Body of pancreas (tissue), 4 donors: Measurements from ENCODE around the gene COMT. TPM values are rescaled to one million over a fixed set of nuclear protein-coding genes. Genes with fewer than 3 reads are reported as not detected.

Source experiments
- ATAC-seq: fragments of 150-250 bp; one replicate; pipeline ENCODE4 v1.9.1; 2016
- DNase-seq, 4 donors: peaks; one replicate each; pipeline ENCODE4 v3.0.0-alpha.2; 2019
- H3K27ac ChIP-seq, 4 donors: fragments of 200-600 bp; sonication (generic); 1 replicate in 3 of 4; 2 replicates in 1 of 4; pipeline versions ENCODE4 v1.5.1 to v1.6.1; 2016 to 2019; ENCODE audit warnings: mild to moderate bottlenecking in 1 of 4, mixed read lengths in 1 of 4, moderate library complexity in 1 of 4
- H3K27me3 ChIP-seq, 2 donors: fragments of 200-600 bp; sonication (generic); one replicate each; pipeline ENCODE4 v1.6.0; 2016; ENCODE audit warnings: mild to moderate bottlenecking in 1 of 2
- H3K36me3 ChIP-seq, 2 donors: fragments of 200-600 bp; sonication (generic); replicated peaks in 1 of 2; 2 replicates each; pipeline ENCODE4 v1.5.1; 2016; ENCODE audit warnings: low read depth in 2 of 2; ENCODE audit not compliant: insufficient read depth in 1 of 2
- H3K4me1 ChIP-seq: fragments of 200-600 bp; sonication (generic); one replicate; pipeline ENCODE4 v1.6.0; 2016
- H3K4me3 ChIP-seq, 2 donors: fragments of 200-600 bp; sonication (generic); 1 replicate in 1 of 2; 2 replicates in 1 of 2; pipeline ENCODE4 v1.5.1; 2016 to 2019
- H3K9me3 ChIP-seq, 3 donors: fragments of 200-600 bp; sonication (generic); 1 replicate in 2 of 3; 2 replicates in 1 of 3; pipeline ENCODE4 v1.5.1; 2016
- POLR2A ChIP-seq, 3 donors: fragments of 450-650 bp; IDR thresholded peaks; one replicate each; pipeline ENCODE4 v1.6.1; 2016; ENCODE audit warnings: antibody characterized with exemption in 3 of 3, mild to moderate bottlenecking in 2 of 3
- WGBS, 2 donors: methylation state at CpG; one replicate each; pipeline ENCODE4 v1.1.5; 2017; 5-methylcytosine and 5-hydroxymethylcytosine counted together
- intact Hi-C: fragments of 100-400 bp; cut with DNase I; formaldehyde crosslinking; loops from one replicate; pipeline ENCODE4 v1.15.1; 2023
- total RNA-seq, 2 donors: library from RNA; depleted of rRNA; stranded (reverse); fragments of >200 nt; gene quantifications; one replicate each; pipeline ENCODE4 v1.1.0, GENCODE V29; 2016
- TF ChIP-seq, protein P1 (sequence below), 7 experiments: fragments of 450-650 bp in 4 of 7; fragments of 200-600 bp in 3 of 7; sonication (generic) in 3 of 7; IDR thresholded peaks; one replicate each; pipeline ENCODE4 v1.5.1; 2016 to 2019; ENCODE audit warnings: antibody characterized with exemption in 7 of 7

The COMT gene
- total RNA-seq, 2 donors from 2014 or later: 85.6 to 98.2 TPM

- Histone ChIP-seq H3K27me3 (no peaks in the 10 kb centered on the region), H3K4me1 (no peaks in the 10 kb centered on the region), H3K36me3 (no peaks in the 10 kb centered on the region), H3K27ac (no peak overlapping the region), H3K9me3 (no peaks in the 10 kb centered on the region), H3K4me3 (no peak overlapping the region)
- intact Hi-C loops: no loop called here
- DNase-seq (no peak), ATAC-seq (no peak)
- TF ChIP-seq, protein P1, sequence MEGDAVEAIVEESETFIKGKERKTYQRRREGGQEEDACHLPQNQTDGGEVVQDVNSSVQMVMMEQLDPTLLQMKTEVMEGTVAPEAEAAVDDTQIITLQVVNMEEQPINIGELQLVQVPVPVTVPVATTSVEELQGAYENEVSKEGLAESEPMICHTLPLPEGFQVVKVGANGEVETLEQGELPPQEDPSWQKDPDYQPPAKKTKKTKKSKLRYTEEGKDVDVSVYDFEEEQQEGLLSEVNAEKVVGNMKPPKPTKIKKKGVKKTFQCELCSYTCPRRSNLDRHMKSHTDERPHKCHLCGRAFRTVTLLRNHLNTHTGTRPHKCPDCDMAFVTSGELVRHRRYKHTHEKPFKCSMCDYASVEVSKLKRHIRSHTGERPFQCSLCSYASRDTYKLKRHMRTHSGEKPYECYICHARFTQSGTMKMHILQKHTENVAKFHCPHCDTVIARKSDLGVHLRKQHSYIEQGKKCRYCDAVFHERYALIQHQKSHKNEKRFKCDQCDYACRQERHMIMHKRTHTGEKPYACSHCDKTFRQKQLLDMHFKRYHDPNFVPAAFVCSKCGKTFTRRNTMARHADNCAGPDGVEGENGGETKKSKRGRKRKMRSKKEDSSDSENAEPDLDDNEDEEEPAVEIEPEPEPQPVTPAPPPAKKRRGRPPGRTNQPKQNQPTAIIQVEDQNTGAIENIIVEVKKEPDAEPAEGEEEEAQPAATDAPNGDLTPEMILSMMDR (IDR thresholded peaks at IDR 0.05): no peak
- no peak for TF ChIP-seq POLR2A (IDR thresholded peaks at IDR 0.05)
- WGBS, 2 donors: 94 to 100% methylated on average over 1 to 9 of the region's 9 CpGs
Measured at GRCh38 chr22:20009018-20009491, 67.5 kb downstream of the COMT start.

GRCh38 chr22:20009582-20010306 lies 68.2 kb downstream of the COMT start:
- Histone ChIP-seq H3K9me3 (no peaks in the 10 kb centered on the region), H3K27ac (no peak overlapping the region), H3K36me3 (no peaks in the 10 kb centered on the region), H3K27me3 (no peaks in the 10 kb centered on the region), H3K4me1 (no peaks in the 10 kb centered on the region), H3K4me3 (no peak overlapping the region)
- intact Hi-C loops: no loop called here
- TF ChIP-seq POLR2A (IDR thresholded peaks at IDR 0.05): no peak
- TF ChIP-seq, protein P1 (IDR thresholded peaks at IDR 0.05): no peak
- ATAC-seq: no peak
- WGBS, 2 donors: 79% methylated on average over 7 of the region's 8 CpGs; no CpG with 5 or more reads in 1 of the 2 donors
- no peak for DNase-seq

GRCh38 chr22:20010307-20011122 lies 68.9 kb downstream of the COMT start:
- ATAC-seq (no peak), DNase-seq (no peak)
- no peak overlapping the region for H3K4me3 ChIP-seq
- no peak overlapping the region for H3K27ac ChIP-seq
- peaks cover 6% of the 10 kb centered on the region for H3K4me1 ChIP-seq
- WGBS, 2 donors: 72% methylated on average over 14 of the region's 14 CpGs; no CpG with 5 or more reads in 1 of the 2 donors
- TF ChIP-seq, protein P1 (IDR thresholded peaks at IDR 0.05): no peak
- no peak for TF ChIP-seq POLR2A (IDR thresholded peaks at IDR 0.05)
- no peaks in the 10 kb centered on the region for H3K9me3 ChIP-seq
- intact Hi-C loops: no loop called here
- H3K36me3 ChIP-seq: no peaks in the 10 kb centered on the region
- H3K27me3 ChIP-seq: no peaks in the 10 kb centered on the region

- Histone ChIP-seq H3K9me3 (no peaks in the 10 kb centered on the region), H3K27me3 (no peaks in the 10 kb centered on the region), H3K27ac (no peak overlapping the region), H3K36me3 (no peaks in the 10 kb centered on the region), H3K4me3 (no peak overlapping the region), H3K4me1 (peaks cover 13% of the 10 kb centered on the region)
- WGBS, 2 donors: 81 to 88% methylated on average over 17 to 20 of the region's 20 CpGs
- DNase-seq: no peak
- TF ChIP-seq, protein P1 (IDR thresholded peaks at IDR 0.05): no peak
- TF ChIP-seq POLR2A (IDR thresholded peaks at IDR 0.05): no peak
- intact Hi-C loops: no loop called here
- ATAC-seq: no peak
Measured at GRCh38 chr22:20011123-20011992, 69.8 kb downstream of the COMT start.
